Sigmoid colon (tissue), 7 donors: ENCODE results near the gene MRM2. TPM values are rescaled to one million over a fixed set of nuclear protein-coding genes. Genes with fewer than 3 reads are reported as not detected.

Source experiments
- DNase-seq: peaks from one replicate; pipeline ENCODE4 v3.0.0-alpha.2; 2019
- H3K27ac ChIP-seq, 4 donors: fragments of 200-600 bp; sonication (generic); one replicate each; pipeline ENCODE4 v1.5.1; 2016 to 2019; ENCODE audit warnings: mild to moderate bottlenecking in 1 of 4
- H3K27me3 ChIP-seq, 3 donors: fragments of 200-600 bp; sonication (generic); one replicate each; pipeline ENCODE4 v1.5.1; 2019; ENCODE audit warnings: mild to moderate bottlenecking in 1 of 3
- H3K36me3 ChIP-seq, 4 donors: fragments of 200-600 bp; sonication (generic); one replicate each; pipeline ENCODE4 v1.5.1; 2016 to 2019
- H3K4me1 ChIP-seq, 4 donors: fragments of 200-600 bp; sonication (generic); one replicate each; pipeline ENCODE4 v1.5.1; 2017 to 2019
- H3K4me3 ChIP-seq, 4 donors: fragments of 200-600 bp; sonication (generic); one replicate each; pipeline ENCODE4 v1.5.1; 2017 to 2019; ENCODE audit warnings: mild to moderate bottlenecking in 2 of 4, moderate library complexity in 1 of 4
- H3K9me3 ChIP-seq, 4 donors: fragments of 200-600 bp in 3 of 4; sonication (generic) in 3 of 4; one replicate each; pipeline versions ENCODE4 v1.5.1 to v1.6.1; 2013 to 2019
- EP300 ChIP-seq, 4 donors: sonication (generic); formaldehyde crosslinking; IDR thresholded peaks; one replicate each; pipeline ENCODE4 v1.6.1; 2017; ENCODE audit warnings: antibody characterized with exemption in 4 of 4
- POLR2A ChIP-seq, 2 donors: fragments of 450-650 bp; IDR thresholded peaks; one replicate each; pipeline ENCODE4 v1.6.1; 2016; ENCODE audit warnings: antibody characterized with exemption in 2 of 2, mild to moderate bottlenecking in 2 of 2, moderate library complexity in 2 of 2
- POLR2AphosphoS5 ChIP-seq, 4 donors: sonication (generic); formaldehyde crosslinking; IDR thresholded peaks; one replicate each; pipeline ENCODE4 v1.6.1; 2017; ENCODE audit warnings: antibody characterized with exemption in 4 of 4
- WGBS, 2 donors: extraction: QIAGEN DNeasy Blood & Tissue Kit; methylation state at CpG; one replicate each; pipeline ENCODE4 v1.1.7; 2013; 5-methylcytosine and 5-hydroxymethylcytosine counted together
- intact Hi-C: fragments of 100-400 bp; cut with DNase I; formaldehyde crosslinking; loops from one replicate; pipeline ENCODE4 v1.15.1; 2023
- polyA plus RNA-seq, 3 donors: library from polyadenylated mRNA; stranded (reverse); fragments of 200-250 nt; gene quantifications; one replicate each; pipeline ENCODE4 v1.2.3, GENCODE V29; 2013
- total RNA-seq, 4 donors: library from RNA; depleted of rRNA; stranded (reverse); fragments of >200 nt; gene quantifications; one replicate each; pipeline ENCODE4 v1.1.0, GENCODE V29; 2016
- TF ChIP-seq, protein P1 (sequence below), 4 experiments: fragments of 450-650 bp in 3 of 4; fragments of 200-600 bp in 1 of 4; IDR thresholded peaks; one replicate each; pipeline ENCODE4 v1.5.1; 2016 to 2019; ENCODE audit warnings: antibody characterized with exemption in 4 of 4, mild to moderate bottlenecking in 3 of 4, moderate library complexity in 2 of 4
- donor health status: healthy with polysubstance abuse.
- donor health status: Bipolar disorder and iron deficiency.
- donor health status: healthy.

MRM2 gene
- total and polyA plus RNA-seq, 7 donors: 12.6 to 25.0 (median 18.5) TPM

DNA sequence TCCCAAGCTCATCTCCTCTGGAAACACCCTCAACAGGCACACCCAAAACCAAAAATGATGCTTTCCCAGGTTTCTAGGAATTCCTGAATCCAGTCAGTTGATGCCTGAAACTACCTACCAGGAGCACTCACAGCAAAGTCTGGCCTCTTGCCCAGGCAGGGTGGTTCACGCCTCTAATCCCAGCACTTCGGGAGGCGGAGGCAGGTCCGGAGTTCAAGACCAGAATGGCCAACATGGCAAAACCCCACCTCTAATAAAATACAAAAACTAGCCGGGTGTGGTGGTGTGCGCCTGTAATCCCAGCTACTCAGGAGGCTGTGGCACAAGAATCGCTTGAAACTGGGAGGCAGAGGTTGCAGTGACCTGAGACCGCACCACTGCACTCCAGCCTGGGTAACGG lies 11.1 kb downstream of the MRM2 start:
- TF ChIP-seq POLR2A (IDR thresholded peaks at IDR 0.05) (no peak), EP300 (IDR thresholded peaks at IDR 0.05) (no peak), POLR2AphosphoS5 (IDR thresholded peaks at IDR 0.05) (no peak)
- TF ChIP-seq, protein P1, sequence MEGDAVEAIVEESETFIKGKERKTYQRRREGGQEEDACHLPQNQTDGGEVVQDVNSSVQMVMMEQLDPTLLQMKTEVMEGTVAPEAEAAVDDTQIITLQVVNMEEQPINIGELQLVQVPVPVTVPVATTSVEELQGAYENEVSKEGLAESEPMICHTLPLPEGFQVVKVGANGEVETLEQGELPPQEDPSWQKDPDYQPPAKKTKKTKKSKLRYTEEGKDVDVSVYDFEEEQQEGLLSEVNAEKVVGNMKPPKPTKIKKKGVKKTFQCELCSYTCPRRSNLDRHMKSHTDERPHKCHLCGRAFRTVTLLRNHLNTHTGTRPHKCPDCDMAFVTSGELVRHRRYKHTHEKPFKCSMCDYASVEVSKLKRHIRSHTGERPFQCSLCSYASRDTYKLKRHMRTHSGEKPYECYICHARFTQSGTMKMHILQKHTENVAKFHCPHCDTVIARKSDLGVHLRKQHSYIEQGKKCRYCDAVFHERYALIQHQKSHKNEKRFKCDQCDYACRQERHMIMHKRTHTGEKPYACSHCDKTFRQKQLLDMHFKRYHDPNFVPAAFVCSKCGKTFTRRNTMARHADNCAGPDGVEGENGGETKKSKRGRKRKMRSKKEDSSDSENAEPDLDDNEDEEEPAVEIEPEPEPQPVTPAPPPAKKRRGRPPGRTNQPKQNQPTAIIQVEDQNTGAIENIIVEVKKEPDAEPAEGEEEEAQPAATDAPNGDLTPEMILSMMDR (IDR thresholded peaks at IDR 0.05): no peak
- H3K27ac ChIP-seq: no peak overlapping the region
- no peak for DNase-seq
- H3K27me3 ChIP-seq: no peaks in the 10 kb centered on the region
- H3K9me3 ChIP-seq: no peaks in the 10 kb centered on the region
- intact Hi-C loops: no loop called here
- H3K4me1 ChIP-seq: peaks cover 0 to 25% (median 24%) of the 10 kb centered on the region in 4 donors
- no peak overlapping the region for H3K4me3 ChIP-seq
- H3K36me3 ChIP-seq: peaks cover 0 to 50% (median 23%) of the 10 kb centered on the region in 4 donors
- WGBS, 2 donors: 45 to 84% methylated on average over 9 of the region's 9 CpGs

DNA sequence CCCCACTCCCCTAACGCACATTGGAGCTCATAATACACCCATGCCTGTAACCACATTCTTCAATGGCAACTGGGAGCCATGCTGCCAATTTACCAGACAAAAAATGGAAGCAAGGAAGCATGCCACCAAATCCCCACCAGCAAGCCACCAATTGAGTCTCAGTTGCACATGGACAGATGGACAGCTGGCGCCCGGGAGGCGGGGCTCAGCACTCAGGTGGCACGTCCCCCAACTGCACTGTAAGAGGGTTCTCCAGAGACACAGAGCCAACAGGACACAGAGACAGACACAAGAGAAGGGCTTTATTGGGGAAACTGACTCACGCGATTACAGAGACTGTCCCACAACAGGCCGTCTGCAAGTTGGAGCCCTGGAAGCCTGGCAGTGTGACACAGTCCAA lies 11.8 kb downstream of the MRM2 start:
- no peak for DNase-seq
- H3K4me1 ChIP-seq: peaks cover 0 to 25% (median 24%) of the 10 kb centered on the region in 4 donors
- no peaks in the 10 kb centered on the region for H3K27me3 ChIP-seq
- 94 to 96% methylated on average over 8 of the region's 8 CpGs for WGBS, 2 donors
- intact Hi-C loops: no loop called here
- no peak overlapping the region for H3K27ac ChIP-seq
- H3K4me3 ChIP-seq: no peak overlapping the region
- H3K36me3 ChIP-seq: peaks cover 0 to 53% (median 28%) of the 10 kb centered on the region in 4 donors
- no peaks in the 10 kb centered on the region for H3K9me3 ChIP-seq
- TF ChIP-seq, protein P1 (IDR thresholded peaks at IDR 0.05): no peak
- TF ChIP-seq EP300 (IDR thresholded peaks at IDR 0.05): no peak
- TF ChIP-seq POLR2A (IDR thresholded peaks at IDR 0.05): no peak
- no peak for TF ChIP-seq POLR2AphosphoS5 (IDR thresholded peaks at IDR 0.05)

DNA sequence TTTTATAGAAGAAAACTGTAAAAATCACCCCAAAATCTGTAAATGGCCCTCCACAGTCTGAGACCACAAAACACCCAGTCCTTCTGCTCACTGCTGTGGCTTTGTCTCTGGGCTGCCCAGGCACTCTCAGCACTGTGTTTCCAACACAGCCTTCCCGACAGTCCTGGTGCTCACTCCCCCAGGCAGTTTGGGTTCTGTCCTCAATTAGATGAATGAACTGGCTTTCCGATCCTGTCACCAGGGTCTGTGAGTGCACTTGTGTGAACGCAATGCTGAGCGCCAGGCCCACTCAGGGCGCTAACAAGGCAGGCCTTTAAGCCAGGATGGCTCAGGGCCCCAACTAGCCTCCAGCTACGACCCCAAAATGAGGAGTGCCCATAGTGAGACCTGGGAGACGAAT lies 12.5 kb downstream of the MRM2 start:
- peaks cover 0 to 53% (median 25%) of the 10 kb centered on the region in 4 donors for H3K36me3 ChIP-seq

DNA sequence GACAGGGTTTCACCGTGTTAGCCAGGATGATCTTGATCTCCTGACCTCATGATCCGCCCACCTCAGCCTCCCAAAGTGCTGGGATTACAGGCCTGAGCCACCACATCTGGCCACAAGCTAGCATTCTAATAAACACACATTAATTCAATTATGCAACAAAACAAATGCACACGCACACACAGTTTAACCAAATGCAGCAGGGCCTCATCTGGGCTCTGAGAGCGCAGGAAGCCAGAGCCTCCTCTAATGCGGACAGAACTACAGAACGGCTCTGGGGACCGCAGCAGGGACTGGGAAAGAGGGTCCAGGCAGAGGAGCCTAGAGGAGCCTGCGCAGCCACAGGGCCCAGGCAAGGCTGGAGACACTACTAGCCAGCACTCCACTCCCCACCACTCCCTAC lies 13.1 kb downstream of the MRM2 start:
- Histone ChIP-seq H3K27ac (no peak overlapping the region), H3K4me3 (no peak overlapping the region), H3K4me1 (peaks cover 0 to 25% (median 24%) of the 10 kb centered on the region in 4 donors), H3K27me3 (no peaks in the 10 kb centered on the region), H3K9me3 (no peaks in the 10 kb centered on the region), H3K36me3 (peaks cover 0 to 54% (median 26%) of the 10 kb centered on the region in 4 donors)
- WGBS, 2 donors: 88 to 89% methylated on average over 8 of the region's 8 CpGs
- intact Hi-C loops: no loop called here
- no peak for DNase-seq
- no peak for TF ChIP-seq POLR2AphosphoS5 (IDR thresholded peaks at IDR 0.05)
- TF ChIP-seq POLR2A (IDR thresholded peaks at IDR 0.05): no peak
- TF ChIP-seq, protein P1 (IDR thresholded peaks at IDR 0.05): no peak
- no peak for TF ChIP-seq EP300 (IDR thresholded peaks at IDR 0.05)

More for the DNA sequence above, 12.5 kb downstream of the MRM2 start:
- no peak for DNase-seq
- no peak for TF ChIP-seq POLR2A (IDR thresholded peaks at IDR 0.05)
- no peak for TF ChIP-seq EP300 (IDR thresholded peaks at IDR 0.05)
- TF ChIP-seq POLR2AphosphoS5 (IDR thresholded peaks at IDR 0.05): no peak
- 96% methylated on average over 7 of the region's 7 CpGs for WGBS, 2 donors
- H3K27me3 ChIP-seq: no peaks in the 10 kb centered on the region
- intact Hi-C loops: no loop called here
- no peak overlapping the region for H3K4me3 ChIP-seq
- H3K27ac ChIP-seq: no peak overlapping the region
- H3K9me3 ChIP-seq: no peaks in the 10 kb centered on the region
- H3K4me1 ChIP-seq: peaks cover 0 to 25% (median 24%) of the 10 kb centered on the region in 4 donors

DNA sequence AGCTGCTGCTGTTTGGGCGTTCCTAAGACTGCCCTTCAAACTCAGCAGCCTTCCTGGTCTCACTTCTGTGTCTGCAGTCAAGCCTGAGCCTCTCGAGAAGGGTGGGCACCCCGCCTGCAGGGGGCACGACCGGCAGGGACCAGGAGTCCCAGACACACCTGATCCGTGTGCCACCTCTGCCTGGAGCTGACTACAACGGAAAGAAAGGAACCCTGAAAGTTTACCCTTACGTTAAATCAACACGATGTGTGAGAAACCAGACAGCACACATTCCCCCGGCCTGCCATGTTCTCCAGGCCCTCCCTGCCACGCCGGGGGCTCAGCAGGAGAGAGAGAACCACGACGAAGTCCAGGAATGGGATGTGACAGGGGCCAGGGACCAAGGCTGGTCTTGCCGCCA lies 14.3 kb downstream of the MRM2 start:
- H3K27me3 ChIP-seq: no peaks in the 10 kb centered on the region
- no peak for TF ChIP-seq EP300 (IDR thresholded peaks at IDR 0.05)
- TF ChIP-seq, protein P1 (IDR thresholded peaks at IDR 0.05): no peak
- no peak overlapping the region for H3K4me3 ChIP-seq
- H3K27ac ChIP-seq: no peak overlapping the region
- DNase-seq: no peak
- peaks cover 0 to 20% (median 19%) of the 10 kb centered on the region in 4 donors for H3K4me1 ChIP-seq
- 94 to 95% methylated on average over 15 of the region's 15 CpGs for WGBS, 2 donors
- H3K36me3 ChIP-seq: peaks cover 0 to 66% (median 26%) of the 10 kb centered on the region in 4 donors
- H3K9me3 ChIP-seq: no peaks in the 10 kb centered on the region
- intact Hi-C loops: no loop called here
